ENCODE data around the gene HCN1.

HCN1 gene

GRCh38 chr5:45696206-45696836, at the start of gene HCN1:
HCN1 (minus strand) TSS chr5:45696380.
- H3K4me3 ChIP-seq (ENCODE audit: low read depth, low read length) = peak within 1 kb of the TSS; percentile 69

- no peak overlapping the region for H3K4me3 ChIP-seq (ENCODE audit: low read depth, low read length)
Measured at GRCh38 chr5:45741110-45741509, 44.9 kb upstream of the HCN1 start.

GRCh38 chr5:45737153-45737552, 41.0 kb upstream of the HCN1 start:
- H3K4me3 ChIP-seq (ENCODE audit: low read depth, low read length) = no peak overlapping the region

- no peak overlapping the region for H3K4me3 ChIP-seq (ENCODE audit: low read depth, low read length)
Measured at GRCh38 chr5:45725537-45725936, 29.4 kb upstream of the HCN1 start.

- H3K4me3 ChIP-seq (ENCODE audit: low read depth, low read length) = no peak overlapping the region
Measured at GRCh38 chr5:45697201-45697600, 1.0 kb upstream of the HCN1 start.

- peak overlapping the region; percentile 69 for H3K4me3 ChIP-seq (ENCODE audit: low read depth, low read length)
Measured at GRCh38 chr5:45695804-45696156, 400 bp downstream of the HCN1 start.

- peak overlapping the region; percentile 69 for H3K4me3 ChIP-seq (ENCODE audit: low read depth, low read length)
Measured at GRCh38 chr5:45694971-45695803, 993 bp downstream of the HCN1 start.

- H3K4me3 ChIP-seq (ENCODE audit: low read depth, low read length) = peak overlapping the region; percentile 69
Measured at GRCh38 chr5:45694255-45694814, 1.8 kb downstream of the HCN1 start.

GRCh38 chr5:45692481-45692880, 3.7 kb downstream of the HCN1 start:
- H3K4me3 ChIP-seq (ENCODE audit: low read depth, low read length) = no peak overlapping the region

- no peak overlapping the region for H3K4me3 ChIP-seq (ENCODE audit: low read depth, low read length)
Measured at GRCh38 chr5:45691656-45692055, 4.5 kb downstream of the HCN1 start.

GRCh38 chr5:45687701-45688100, 8.5 kb downstream of the HCN1 start:
- no peak overlapping the region for H3K4me3 ChIP-seq (ENCODE audit: low read depth, low read length)

GRCh38 chr5:45686620-45687019, 9.6 kb downstream of the HCN1 start:
- no peak overlapping the region for H3K4me3 ChIP-seq (ENCODE audit: low read depth, low read length)

GRCh38 chr5:45684118-45684517, 12.1 kb downstream of the HCN1 start:
- H3K4me3 ChIP-seq (ENCODE audit: low read depth, low read length) = no peak overlapping the region

- no peak overlapping the region for H3K4me3 ChIP-seq (ENCODE audit: low read depth, low read length)
Measured at GRCh38 chr5:45680950-45681349, 15.2 kb downstream of the HCN1 start.

- no peak overlapping the region for H3K4me3 ChIP-seq (ENCODE audit: low read depth, low read length)
Measured at GRCh38 chr5:45677524-45677923, 18.7 kb downstream of the HCN1 start.

GRCh38 chr5:45672271-45672670, 23.9 kb downstream of the HCN1 start:
- no peak overlapping the region for H3K4me3 ChIP-seq (ENCODE audit: low read depth, low read length)

- H3K4me3 ChIP-seq (ENCODE audit: low read depth, low read length) = no peak overlapping the region
Measured at GRCh38 chr5:45648744-45649143, 47.4 kb downstream of the HCN1 start.

GRCh38 chr5:45643056-45643455, 53.1 kb downstream of the HCN1 start:
- H3K4me3 ChIP-seq (ENCODE audit: low read depth, low read length) = no peak overlapping the region

GRCh38 chr5:45642370-45642769, 53.8 kb downstream of the HCN1 start:
- H3K4me3 ChIP-seq (ENCODE audit: low read depth, low read length) = no peak overlapping the region

- no peak overlapping the region for H3K4me3 ChIP-seq (ENCODE audit: low read depth, low read length)
Measured at GRCh38 chr5:45639040-45639439, 57.1 kb downstream of the HCN1 start.

GRCh38 chr5:45627076-45627656, 69.0 kb downstream of the HCN1 start:
- H3K4me3 ChIP-seq (ENCODE audit: low read depth, low read length) = no peak overlapping the region

- H3K4me3 ChIP-seq (ENCODE audit: low read depth, low read length) = no peak overlapping the region
Measured at GRCh38 chr5:45623832-45624231, 72.3 kb downstream of the HCN1 start.

All from iPS-11a (cell line).